IPS-18c (cell line): ENCODE results near the gene GUCD1.

Experiments
- H3K4me3 ChIP-seq: 2 replicates; pipeline ENCODE4 v1.7.0; 2013; ENCODE audit warnings: low read depth, mild to moderate bottlenecking, low read length, moderate library complexity; ENCODE audit not compliant: insufficient read depth
- H3K9me3 ChIP-seq: one replicate; pipeline ENCODE4 v1.6.1; 2013; ENCODE audit warnings: mild to moderate bottlenecking, low read length, moderate library complexity; ENCODE audit not compliant: control insufficient read depth, insufficient read depth

GUCD1 gene

GRCh38 chr22:24517446-24517845 is 37.5 kb downstream of the GUCD1 start:
- Histone ChIP-seq H3K4me3 (no peak overlapping the region), H3K9me3 (no peaks in the 10 kb centered on the region)

- no peak overlapping the region for H3K4me3 ChIP-seq
- H3K9me3 ChIP-seq = no peaks in the 10 kb centered on the region
These were observed 38.6 kb downstream of the GUCD1 start for GRCh38 chr22:24516301-24516737.

GRCh38 chr22:24515027-24515338 is 40.0 kb downstream of the GUCD1 start:
- H3K4me3 ChIP-seq = no peak overlapping the region
- H3K9me3 ChIP-seq = no peaks in the 10 kb centered on the region

GRCh38 chr22:24514241-24515026 is 40.5 kb downstream of the GUCD1 start:
- H3K4me3 ChIP-seq = no peak overlapping the region
- H3K9me3 ChIP-seq = no peaks in the 10 kb centered on the region

- no peak overlapping the region for H3K4me3 ChIP-seq
- no peaks in the 10 kb centered on the region for H3K9me3 ChIP-seq
These were observed 41.3 kb downstream of the GUCD1 start for GRCh38 chr22:24513378-24514240.

- H3K9me3 ChIP-seq = no peaks in the 10 kb centered on the region
- no peak overlapping the region for H3K4me3 ChIP-seq
These were observed 42.9 kb downstream of the GUCD1 start for GRCh38 chr22:24512043-24512442.

GRCh38 chr22:24510637-24511625 is 44.0 kb downstream of the GUCD1 start:
- H3K9me3 ChIP-seq = no peaks in the 10 kb centered on the region
- H3K4me3 ChIP-seq = no peak overlapping the region

- Histone ChIP-seq H3K4me3 (peak overlapping the region; percentile 26; the same call in 1 of the 2 replicates), H3K9me3 (no peaks in the 10 kb centered on the region)
These were observed 47.2 kb downstream of the GUCD1 start for GRCh38 chr22:24507716-24508115.

GRCh38 chr22:24506802-24507438 is 48.0 kb downstream of the GUCD1 start:
- no peaks in the 10 kb centered on the region for H3K9me3 ChIP-seq
- no peak overlapping the region for H3K4me3 ChIP-seq

GRCh38 chr22:24504956-24505736 is 49.8 kb downstream of the GUCD1 start:
- Histone ChIP-seq H3K9me3 (no peaks in the 10 kb centered on the region), H3K4me3 (no peak overlapping the region)

GRCh38 chr22:24504540-24504939 is 50.4 kb downstream of the GUCD1 start:
- H3K9me3 ChIP-seq = no peaks in the 10 kb centered on the region
- no peak overlapping the region for H3K4me3 ChIP-seq

GRCh38 chr22:24503843-24504338 is 51.0 kb downstream of the GUCD1 start:
- Histone ChIP-seq H3K4me3 (no peak overlapping the region), H3K9me3 (no peaks in the 10 kb centered on the region)

GRCh38 chr22:24503137-24503842 is 51.6 kb downstream of the GUCD1 start:
- H3K4me3 ChIP-seq = no peak overlapping the region
- no peaks in the 10 kb centered on the region for H3K9me3 ChIP-seq

- no peaks in the 10 kb centered on the region for H3K9me3 ChIP-seq
- no peak overlapping the region for H3K4me3 ChIP-seq
These were observed 52.4 kb downstream of the GUCD1 start for GRCh38 chr22:24502541-24502940.

- Histone ChIP-seq H3K4me3 (no peak overlapping the region), H3K9me3 (no peaks in the 10 kb centered on the region)
These were observed 52.9 kb downstream of the GUCD1 start for GRCh38 chr22:24502034-24502433.
